Measurements from ENCODE around the gene CFAP221.

CFAP221 gene

DNA sequence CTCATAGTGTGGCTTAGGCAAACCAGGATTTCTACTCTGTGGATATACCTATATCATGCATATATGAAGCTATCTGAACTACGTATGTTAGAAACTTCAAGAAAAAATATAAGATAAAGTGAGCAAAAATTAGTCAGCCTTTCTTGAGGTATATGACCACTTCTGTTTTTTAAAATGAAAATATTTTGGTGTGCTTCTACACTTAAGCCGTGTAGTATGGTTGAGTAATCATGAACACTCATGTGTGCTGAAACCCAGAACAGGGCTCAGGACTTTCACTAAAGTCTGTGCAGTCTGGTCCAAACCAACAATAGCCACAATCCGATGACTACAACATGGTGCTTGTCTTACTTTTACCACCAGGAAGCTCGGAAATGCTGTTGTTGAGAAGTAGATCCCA is 85.9 kb downstream of the CFAP221 start:
- TF ChIP-seq, protein P1, sequence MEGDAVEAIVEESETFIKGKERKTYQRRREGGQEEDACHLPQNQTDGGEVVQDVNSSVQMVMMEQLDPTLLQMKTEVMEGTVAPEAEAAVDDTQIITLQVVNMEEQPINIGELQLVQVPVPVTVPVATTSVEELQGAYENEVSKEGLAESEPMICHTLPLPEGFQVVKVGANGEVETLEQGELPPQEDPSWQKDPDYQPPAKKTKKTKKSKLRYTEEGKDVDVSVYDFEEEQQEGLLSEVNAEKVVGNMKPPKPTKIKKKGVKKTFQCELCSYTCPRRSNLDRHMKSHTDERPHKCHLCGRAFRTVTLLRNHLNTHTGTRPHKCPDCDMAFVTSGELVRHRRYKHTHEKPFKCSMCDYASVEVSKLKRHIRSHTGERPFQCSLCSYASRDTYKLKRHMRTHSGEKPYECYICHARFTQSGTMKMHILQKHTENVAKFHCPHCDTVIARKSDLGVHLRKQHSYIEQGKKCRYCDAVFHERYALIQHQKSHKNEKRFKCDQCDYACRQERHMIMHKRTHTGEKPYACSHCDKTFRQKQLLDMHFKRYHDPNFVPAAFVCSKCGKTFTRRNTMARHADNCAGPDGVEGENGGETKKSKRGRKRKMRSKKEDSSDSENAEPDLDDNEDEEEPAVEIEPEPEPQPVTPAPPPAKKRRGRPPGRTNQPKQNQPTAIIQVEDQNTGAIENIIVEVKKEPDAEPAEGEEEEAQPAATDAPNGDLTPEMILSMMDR (IDR thresholded peaks at IDR 0.05; ENCODE audit: insufficient read depth, low read depth, low read length, missing control alignments), result no peak
- no peak overlapping the region for H3K4me3 ChIP-seq (ENCODE audit: low read depth, low read length)
- no peak for DNase-seq (ENCODE audit: low read depth)

- no peak for DNase-seq (ENCODE audit: low read depth)
- TF ChIP-seq, protein P1 (IDR thresholded peaks at IDR 0.05; ENCODE audit: insufficient read depth, low read depth, low read length, missing control alignments), result no peak
- H3K4me3 ChIP-seq (ENCODE audit: low read depth, low read length), result no peak overlapping the region
These were observed 93.1 kb downstream of the CFAP221 start for GRCh38 chr2:119637371-119637770.

GRCh38 chr2:119638246-119638645 is 94.0 kb downstream of the CFAP221 start:
- H3K4me3 ChIP-seq (ENCODE audit: low read depth, low read length), result no peak overlapping the region
- TF ChIP-seq, protein P1 (IDR thresholded peaks at IDR 0.05; ENCODE audit: insufficient read depth, low read depth, low read length, missing control alignments), result no peak
- no peak for DNase-seq (ENCODE audit: low read depth)

- TF ChIP-seq, protein P1 (IDR thresholded peaks at IDR 0.05; ENCODE audit: insufficient read depth, low read depth, low read length, missing control alignments), result no peak
- DNase-seq (ENCODE audit: low read depth), result no peak
These were observed 94.7 kb downstream of the CFAP221 start for GRCh38 chr2:119638685-119639554.

DNA sequence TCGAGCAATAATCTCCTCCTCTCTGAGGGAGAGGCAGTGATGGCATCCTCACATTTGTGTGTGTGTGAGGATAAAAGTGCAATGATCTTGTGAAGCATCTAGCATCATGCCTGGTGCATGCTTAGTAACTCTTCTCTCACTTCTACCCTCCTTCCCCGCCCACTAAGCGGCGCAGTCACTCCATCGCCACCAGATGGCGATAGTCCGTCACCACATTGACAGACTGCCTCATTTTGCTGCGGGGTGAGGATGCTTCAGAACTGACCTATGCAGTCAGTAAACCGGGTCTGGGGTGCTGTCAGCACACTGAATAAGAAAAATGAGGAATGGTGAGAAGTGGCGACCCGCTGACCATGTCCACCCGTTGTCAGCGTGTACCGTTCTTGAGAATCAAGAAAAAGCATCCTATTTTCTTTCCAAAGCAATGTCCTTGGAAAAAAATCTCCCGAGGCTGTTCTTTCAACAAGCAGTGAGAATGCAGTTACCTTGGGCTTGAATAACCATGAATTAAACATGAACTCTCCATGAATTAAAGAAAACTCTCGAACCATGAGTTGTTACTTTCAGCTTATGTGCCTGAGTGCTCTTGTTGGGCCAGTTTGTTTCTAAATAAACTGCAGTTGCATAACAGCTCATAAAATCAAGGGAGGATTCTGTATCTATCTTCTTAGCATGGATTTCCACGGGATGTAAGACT is 97.5 kb downstream of the CFAP221 start:
- TF ChIP-seq, protein P1 (IDR thresholded peaks at IDR 0.05; ENCODE audit: insufficient read depth, low read depth, low read length, missing control alignments), result peak; percentile 98
- peak; percentile 77 for DNase-seq (ENCODE audit: low read depth)
- H3K4me3 ChIP-seq (ENCODE audit: low read depth, low read length), result no peak overlapping the region

More at GRCh38 chr2:119638685-119639554, 94.7 kb downstream of the CFAP221 start:
- no peak overlapping the region for H3K4me3 ChIP-seq (ENCODE audit: low read depth, low read length)

GRCh38 chr2:119644186-119644585 is 99.9 kb downstream of the CFAP221 start:
- DNase-seq (ENCODE audit: low read depth), result no peak
- TF ChIP-seq, protein P1 (IDR thresholded peaks at IDR 0.05; ENCODE audit: insufficient read depth, low read depth, low read length, missing control alignments), result no peak
- H3K4me3 ChIP-seq (ENCODE audit: low read depth, low read length), result no peak overlapping the region

Measured in GM12865 (cell line).